ENCODE data around the gene C12orf42. TPM values are rescaled to one million over a fixed set of nuclear protein-coding genes. Genes with fewer than 3 reads are reported as not detected.

Gene C12orf42
- total RNA-seq, 1 experiment from 2014 or later = not detected

- Histone ChIP-seq H2BK5ac (ENCODE audit: insufficient read length, low read length) (no peak overlapping the region), H3K18ac (ENCODE audit: insufficient read length, low read depth, low read length) (no peak overlapping the region)
- no peak overlapping the region for H3K4me3 Mint-ChIP-seq
These were observed 8.0 kb upstream of the C12orf42 start for GRCh38 chr12:103503546-103504480.

More at GRCh38 chr12:103503546-103504480, 8.0 kb upstream of the C12orf42 start:
- Histone ChIP-seq H3K79me1 (ENCODE audit: insufficient read depth, low read depth, low read length, poor library complexity, severe bottlenecking) (no peaks in the 10 kb centered on the region), H3K9ac (ENCODE audit: extremely low read depth, insufficient read length, low read length) (no peak overlapping the region), H4K91ac (ENCODE audit: insufficient read length, low read depth, low read length) (no peak overlapping the region), H3K23ac (ENCODE audit: insufficient read length, low read depth, low read length) (no peak overlapping the region), H2AK5ac (ENCODE audit: insufficient read length, low read length) (no peak overlapping the region), H3K56ac (ENCODE audit: insufficient read length, low read depth, low read length) (no peak overlapping the region), H3K79me2 (ENCODE audit: insufficient read depth, low read length) (no peaks in the 10 kb centered on the region), H2BK15ac (ENCODE audit: low read depth, low read length) (no peak overlapping the region), H2BK20ac (ENCODE audit: low read depth, low read length, poor library complexity, severe bottlenecking) (no peak overlapping the region), H3K9me3 (ENCODE audit: control insufficient read depth, low read depth, low read length) (no peaks in the 10 kb centered on the region), H4K8ac (replicated peaks; ENCODE audit: insufficient read length, low read depth, low read length) (no peak overlapping the region), H4K20me1 (ENCODE audit: control insufficient read depth, insufficient read depth, insufficient read length) (no peaks in the 10 kb centered on the region), H3K14ac (ENCODE audit: insufficient read depth, low read length) (no peak overlapping the region), H2BK12ac (ENCODE audit: insufficient read length, low read depth, low read length) (no peak overlapping the region), H3K27ac (ENCODE audit: insufficient read length, low read depth, low read length) (no peak overlapping the region), H2BK120ac (ENCODE audit: low read depth, low read length, poor library complexity, severe bottlenecking) (no peak overlapping the region), H3T11ph (ENCODE audit: low read length) (no peak overlapping the region), H3K4me1 (ENCODE audit: insufficient read depth, low read length) (no peaks in the 10 kb centered on the region), H3K4me2 (ENCODE audit: insufficient read depth, insufficient read length, low read length) (no peak overlapping the region), H3K4ac (ENCODE audit: low read depth, low read length) (no peak overlapping the region), H3K23me2 (ENCODE audit: insufficient read length, low read depth, low read length, poor library complexity, severe bottlenecking) (no peaks in the 10 kb centered on the region), H3K27me3 (ENCODE audit: insufficient read depth, low read length) (no peaks in the 10 kb centered on the region), H4K5ac (ENCODE audit: insufficient read length, low read depth, low read length) (no peak overlapping the region), H2AFZ (ENCODE audit: low read length) (no peak overlapping the region)
- DNase-seq = peak; percentile 73
- H3K4me1 Mint-ChIP-seq = no peaks in the 10 kb centered on the region
- H3K27ac Mint-ChIP-seq = peak overlapping the region in 1 of 3 experiments; percentile 67; a peak in 1 of 7 replicates
- peaks cover 23% of the 10 kb centered on the region for H3K27me3 Mint-ChIP-seq (ENCODE audit: low read depth)
- WGBS (ENCODE audit: extremely low coverage, insufficient read length, low lambda C conversion rate) = no CpG with 5 or more reads among the region's 14 CpGs
- H3K36me3 Mint-ChIP-seq (ENCODE audit: insufficient read depth in 1 of 3, low read depth in 3 of 3) = no peaks in the 10 kb centered on the region
- TF ChIP-seq CTCF (conservative IDR thresholded peaks at IDR 0.05) = peak; percentile 83
- H3K9me3 Mint-ChIP-seq = no peaks in the 10 kb centered on the region
